ENCODE results near the gene FASTKD1.
"Not testable (repeated sequence)": the region's sequence is repeated elsewhere in the genome, so short reads cannot be mapped to it uniquely, and the experiment has no call there.

FASTKD1 gene

GRCh38 chr2:169573160-169573973 lies at the start of gene FASTKD1:
Gene FASTKD1 (minus strand): TSS chr2:169573865. CDS start chr2:169572029, 1,836 bp downstream.
- no peak for TF ChIP-seq CTCF (IDR thresholded peaks at IDR 0.05; ENCODE audit: insufficient read depth, low read length, missing control alignments)
- CTCF ChIA-PET, result interaction anchor here (1.1 kb wide), 2 partner anchors 46 to 121 kb away, joined by 4 to 6 read pairs; no protein-coding TSS in a partner anchor
- POLR2A ChIA-PET, result interaction anchor here (0.6 to 1.9 kb wide), 2 partner anchors 12 to 121 kb away, joined by 3 to 10 read pairs; partner anchors contain the start of genes CFAP210, PHOSPHO2 and PPIG
- peak; percentile 16 for DNase-seq (ENCODE audit: low read depth, low spot score)
- H3K4me3 ChIP-seq (ENCODE audit: low read depth, low read length), result peak within 1 kb of the TSS; percentile 82

- CTCF ChIA-PET, result no interaction called here
- no peak for TF ChIP-seq CTCF (IDR thresholded peaks at IDR 0.05; ENCODE audit: insufficient read depth, low read length, missing control alignments)
Measured at GRCh38 chr2:169623235-169623634, 49.6 kb upstream of the FASTKD1 start.

GRCh38 chr2:169620509-169620908 lies 46.8 kb upstream of the FASTKD1 start:
- POLR2A ChIA-PET, result no interaction called here
- H3K4me3 ChIP-seq (ENCODE audit: low read depth, low read length), result no peak overlapping the region
- no peak for DNase-seq (ENCODE audit: low read depth, low spot score)
- TF ChIP-seq CTCF (IDR thresholded peaks at IDR 0.05; ENCODE audit: insufficient read depth, low read length, missing control alignments), result no peak
- CTCF ChIA-PET, result no interaction called here

More at GRCh38 chr2:169623235-169623634, 49.6 kb upstream of the FASTKD1 start:
- POLR2A ChIA-PET, result no interaction called here
- H3K4me3 ChIP-seq (ENCODE audit: low read depth, low read length), result no peak overlapping the region
- no peak for DNase-seq (ENCODE audit: low read depth, low spot score)

- TF ChIP-seq CTCF (IDR thresholded peaks at IDR 0.05; ENCODE audit: insufficient read depth, low read length, missing control alignments), result no peak
- no peak for DNase-seq (ENCODE audit: low read depth, low spot score)
- CTCF ChIA-PET, result no interaction called here
- POLR2A ChIA-PET, result no interaction called here
- no peak overlapping the region for H3K4me3 ChIP-seq (ENCODE audit: low read depth, low read length)
Measured at GRCh38 chr2:169619946-169620345, 46.3 kb upstream of the FASTKD1 start.

GRCh38 chr2:169615982-169616381 lies 42.3 kb upstream of the FASTKD1 start:
- CTCF ChIA-PET; H3K4me3 ChIP-seq (ENCODE audit: low read depth, low read length); POLR2A ChIA-PET; DNase-seq (ENCODE audit: low read depth, low spot score): not testable (repeated sequence)

- POLR2A ChIA-PET, result no interaction called here
- DNase-seq (ENCODE audit: low read depth, low spot score), result no peak
- no peak for TF ChIP-seq CTCF (IDR thresholded peaks at IDR 0.05; ENCODE audit: insufficient read depth, low read length, missing control alignments)
- CTCF ChIA-PET, result no interaction called here
- no peak overlapping the region for H3K4me3 ChIP-seq (ENCODE audit: low read depth, low read length)
Measured at GRCh38 chr2:169613876-169614275, 40.2 kb upstream of the FASTKD1 start.

GRCh38 chr2:169609264-169609663 lies 35.6 kb upstream of the FASTKD1 start:
- H3K4me3 ChIP-seq (ENCODE audit: low read depth, low read length), result no peak overlapping the region
- TF ChIP-seq CTCF (IDR thresholded peaks at IDR 0.05; ENCODE audit: insufficient read depth, low read length, missing control alignments), result no peak
- no peak for DNase-seq (ENCODE audit: low read depth, low spot score)
- CTCF ChIA-PET, result no interaction called here
- POLR2A ChIA-PET, result no interaction called here
